NCI-H82 treated with DMSO at 0.1 percent for 48 hours (cell line): ENCODE data around the gene MLANA.

Experiments
- DNase-seq: peaks from one replicate; lab custom pipeline; 2025; ENCODE audit not compliant: unreplicated experiment; lab: John Stamatoyannopoulos, UW

The MLANA gene, protein sequence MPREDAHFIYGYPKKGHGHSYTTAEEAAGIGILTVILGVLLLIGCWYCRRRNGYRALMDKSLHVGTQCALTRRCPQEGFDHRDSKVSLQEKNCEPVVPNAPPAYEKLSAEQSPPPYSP

DNA sequence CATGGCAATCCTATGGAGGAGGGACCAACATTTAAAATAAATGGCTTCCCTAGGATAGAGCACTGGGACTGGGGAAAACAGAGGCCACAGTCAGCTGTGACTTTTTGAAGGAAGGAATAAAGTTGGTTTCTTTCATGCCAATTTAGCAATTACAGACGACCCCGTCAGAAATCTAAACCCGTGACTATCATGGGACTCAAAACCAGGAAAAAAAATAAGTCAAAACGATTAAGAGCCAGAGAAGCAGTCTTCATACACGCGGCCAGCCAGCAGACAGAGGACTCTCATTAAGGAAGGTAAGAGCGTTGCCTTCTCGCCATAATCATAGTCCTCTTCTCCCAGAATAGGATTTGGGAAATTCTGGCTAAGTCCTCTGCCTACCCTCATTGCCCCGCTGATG, at the start of gene MLANA:
TSS of gene MLANA (plus strand) at position 249 of the 400 bp plus-strand sequence. CDS start 1,586 bp downstream, outside the sequence.
- no peak for DNase-seq

DNA sequence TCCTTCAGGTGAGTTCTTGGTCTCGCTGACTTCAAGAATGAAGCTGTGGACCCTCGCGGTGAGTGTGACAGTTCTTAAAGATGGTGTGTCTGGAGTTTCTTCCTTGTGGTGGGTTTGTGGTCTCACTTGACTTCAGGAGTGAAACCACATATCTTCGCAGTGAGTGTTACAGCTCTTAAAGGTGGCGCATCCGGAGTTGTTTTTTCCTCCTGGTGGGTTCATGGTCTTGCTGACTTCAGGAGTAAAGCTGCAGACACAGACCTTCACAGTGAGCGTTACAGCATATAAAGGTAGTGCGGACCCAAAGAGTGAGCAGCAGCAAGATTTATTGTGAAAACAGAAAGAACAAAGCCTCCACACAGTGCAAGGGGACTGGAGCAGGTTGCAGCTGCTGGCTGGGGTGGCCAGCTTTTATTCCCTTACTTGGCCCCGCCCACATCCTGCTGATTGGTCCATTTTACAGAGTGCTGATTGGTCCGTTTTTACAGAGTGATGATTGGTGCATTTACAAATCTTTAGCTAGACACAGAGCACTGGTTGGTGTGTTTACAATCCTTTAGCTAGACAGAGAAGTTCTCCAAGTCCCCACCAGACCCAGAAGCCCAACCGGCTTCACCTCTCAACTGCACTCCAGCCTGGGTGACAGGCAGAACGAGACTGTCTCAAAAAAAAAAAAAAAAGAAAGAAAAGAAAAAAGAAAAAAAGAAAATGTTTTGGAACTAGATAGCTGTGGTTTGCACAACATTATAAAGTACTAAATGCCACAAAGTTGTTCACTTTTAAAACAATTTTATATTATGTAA, 48.7 kb upstream of the MLANA start:
- no peak for DNase-seq

DNA sequence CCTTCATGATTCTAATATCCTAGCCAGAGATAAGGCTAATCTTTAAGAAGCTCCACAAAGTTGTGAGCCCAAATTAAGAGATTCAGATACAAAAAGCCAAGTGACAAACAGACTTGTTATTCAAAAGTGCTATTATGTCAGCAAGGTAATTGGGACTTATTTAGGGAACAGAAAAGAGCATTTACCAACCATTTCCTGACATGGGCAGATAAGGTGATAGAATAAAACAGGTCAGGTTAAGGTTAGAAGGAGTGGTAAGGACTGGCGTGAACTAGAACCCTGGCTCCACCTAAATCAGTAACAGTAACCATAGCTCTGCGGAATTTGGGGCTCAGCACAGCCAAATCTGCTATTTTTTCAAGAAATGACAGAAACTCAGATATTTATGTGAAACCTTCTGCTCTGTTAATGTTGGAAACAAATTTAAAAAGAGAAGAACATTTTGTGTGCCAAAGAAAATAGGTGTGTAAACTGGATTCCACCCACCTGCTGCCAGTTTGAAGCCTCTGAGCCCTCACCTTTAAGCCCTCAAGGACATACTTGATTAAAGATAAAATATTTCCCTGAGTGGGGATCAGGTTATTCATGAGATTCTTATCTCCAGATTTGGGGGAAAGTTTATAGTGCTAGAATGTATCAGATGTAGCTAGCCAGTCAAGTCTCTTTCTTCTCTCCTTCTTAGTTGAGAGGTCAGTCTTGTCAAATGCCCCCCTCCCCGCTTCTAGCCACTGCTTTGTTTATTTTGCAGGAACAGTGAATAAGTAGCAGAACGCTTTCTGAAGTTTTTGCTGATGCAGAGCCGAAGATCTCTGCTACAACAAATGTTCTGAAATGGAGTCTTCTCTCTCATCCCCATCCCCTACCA, 47.5 kb upstream of the MLANA start:
- no peak for DNase-seq

DNA sequence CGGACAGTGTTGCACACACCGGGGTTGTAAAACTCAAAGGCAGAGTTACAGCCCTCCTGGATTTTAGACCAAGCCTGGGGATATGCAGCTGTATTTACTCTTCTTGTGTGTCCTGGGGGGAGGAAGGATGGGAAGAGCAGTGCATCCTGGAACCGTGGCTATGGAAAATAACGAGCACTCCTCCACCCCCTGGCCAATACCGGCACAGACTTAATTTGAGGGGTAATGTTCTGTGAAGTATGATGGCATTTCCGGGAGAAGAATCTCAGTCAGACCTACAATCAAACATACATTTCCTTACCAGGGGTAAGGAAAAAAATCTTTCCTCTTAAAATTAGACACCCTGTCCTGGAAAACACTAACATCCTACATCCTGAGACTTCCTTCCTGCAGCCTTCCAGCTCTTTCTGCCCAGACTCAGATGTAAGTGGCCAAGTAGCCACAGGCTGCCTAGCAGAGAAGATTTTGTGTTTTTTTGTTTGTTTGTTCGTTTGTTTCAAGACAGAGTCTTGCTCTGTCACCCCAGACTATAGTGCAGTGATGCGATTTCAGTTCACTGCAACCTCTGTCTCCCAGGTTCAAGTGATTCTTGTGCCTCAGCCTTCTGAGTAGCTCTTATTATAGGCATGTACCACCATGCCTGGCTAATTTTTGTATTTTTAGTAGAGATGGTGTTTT, 46.8 kb upstream of the MLANA start:
- DNase-seq: no peak

DNA sequence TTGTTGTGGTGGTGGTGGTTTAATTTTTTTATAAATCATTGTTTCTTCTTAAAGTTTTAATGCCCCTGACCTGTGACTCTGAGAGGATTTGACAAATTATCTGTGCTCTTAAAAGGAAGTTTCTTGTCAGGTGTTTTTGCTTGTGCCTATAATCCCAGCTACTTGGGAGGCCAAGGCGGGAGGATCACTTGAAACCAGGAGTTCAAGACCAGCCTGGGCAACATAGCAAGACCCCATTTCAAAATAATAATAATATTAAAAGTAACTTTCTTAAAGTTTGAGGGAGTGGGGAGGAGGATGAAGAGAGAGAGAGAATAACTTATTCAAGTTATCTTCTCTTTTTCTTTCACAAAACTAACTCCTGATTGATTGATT, 45.5 kb upstream of the MLANA start:
- no peak for DNase-seq

DNA sequence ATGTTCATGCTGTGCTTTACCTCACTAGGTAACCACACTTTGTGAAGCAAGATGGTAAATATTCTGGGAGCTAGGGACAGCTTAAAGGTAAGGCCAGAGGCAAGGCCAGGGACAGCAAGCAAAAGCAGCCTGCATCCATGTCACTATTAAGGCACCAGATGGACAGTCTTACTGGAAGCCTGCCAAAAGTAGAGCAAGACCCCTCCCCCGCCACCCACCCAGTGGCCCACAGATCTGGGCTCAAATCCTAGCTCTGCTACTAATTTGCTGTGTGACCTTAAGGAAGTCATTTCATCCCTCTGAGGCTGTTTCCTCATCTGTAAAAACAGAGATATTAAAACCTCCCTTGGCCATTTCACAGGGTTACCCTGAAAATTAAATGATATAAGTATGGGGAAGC, 44.6 kb upstream of the MLANA start:
- peak; percentile 64 for DNase-seq

DNA sequence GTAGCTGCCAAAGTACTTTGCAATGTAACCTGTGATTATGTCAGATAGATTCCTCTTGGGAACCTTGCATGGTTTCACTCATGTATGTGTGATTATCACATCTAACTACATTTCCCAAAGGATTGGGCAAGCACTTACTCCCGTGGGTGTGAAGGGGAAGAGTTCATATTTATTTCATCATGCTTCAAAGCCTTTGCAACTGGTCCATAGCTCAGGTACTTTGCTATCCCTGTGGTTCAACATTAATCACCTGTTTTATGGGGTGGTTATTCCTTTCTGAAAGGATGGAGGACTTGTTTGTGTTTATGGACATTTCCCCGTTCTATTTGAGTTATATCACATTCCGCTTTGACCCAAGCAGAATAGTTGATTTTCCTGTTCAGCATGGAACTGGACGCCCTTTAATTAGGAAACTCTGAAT, 44.2 kb upstream of the MLANA start:
- no peak for DNase-seq

DNA sequence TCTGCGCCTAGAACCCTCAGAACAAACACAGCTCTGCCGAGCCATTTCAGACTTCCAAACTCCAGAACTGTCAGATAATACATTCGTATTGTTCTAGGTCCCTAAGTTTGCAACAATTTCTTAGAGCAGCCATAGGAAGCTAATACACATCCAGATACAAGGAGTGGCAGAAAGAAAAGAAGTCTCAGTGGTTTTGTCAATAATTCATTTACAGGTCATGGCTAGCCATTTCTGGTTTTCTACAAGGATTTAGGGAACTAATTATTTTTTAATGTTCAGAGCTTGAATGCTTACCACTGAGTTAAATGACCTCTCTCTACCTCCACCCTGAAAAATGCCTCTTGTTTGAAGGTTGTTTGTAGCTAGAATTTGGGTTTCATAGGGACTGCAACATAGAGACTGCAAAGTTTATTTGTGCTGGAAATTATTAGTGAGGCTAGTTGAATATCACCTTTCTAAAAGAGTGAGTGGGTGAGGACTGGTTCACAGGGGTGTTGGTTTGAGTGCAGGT, 42.3 kb upstream of the MLANA start:
- no peak for DNase-seq

DNA sequence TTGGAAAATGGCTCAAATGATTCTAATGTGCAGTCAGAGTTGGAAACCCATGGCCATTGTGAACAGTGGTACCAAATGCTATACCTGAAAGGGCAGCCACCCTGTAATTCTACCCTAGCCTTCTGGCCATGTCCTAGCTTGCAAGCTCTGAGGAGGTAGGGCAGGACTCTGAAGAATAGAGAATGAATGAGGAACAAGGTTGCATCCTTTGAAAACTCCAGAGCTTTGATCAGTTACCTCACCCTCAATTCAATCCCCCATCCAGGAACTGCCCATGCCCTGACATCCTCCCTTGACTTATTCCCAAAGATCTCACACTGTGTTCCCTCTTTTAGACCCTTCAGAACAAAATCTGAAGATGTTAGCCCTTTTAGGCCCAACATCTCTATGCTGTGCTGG, 40.0 kb upstream of the MLANA start:
- no peak for DNase-seq

DNA sequence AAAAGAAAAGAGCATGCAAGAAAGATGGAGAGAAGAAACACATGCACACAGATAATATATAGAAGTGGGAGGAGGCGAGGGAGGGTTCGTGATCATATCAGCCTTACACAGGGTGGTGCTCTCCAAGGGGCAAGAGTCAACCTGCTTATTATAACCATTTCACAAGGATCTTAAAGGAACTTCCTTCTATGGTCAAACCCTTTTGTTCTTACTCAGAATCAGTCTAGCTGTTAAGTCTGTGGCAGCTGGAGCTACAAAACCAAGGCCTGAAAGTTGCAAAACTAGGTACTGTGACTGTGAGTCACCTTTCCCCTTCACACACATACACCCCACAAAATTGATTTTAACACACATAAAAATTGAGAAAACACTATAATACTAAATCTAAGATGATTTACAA, 39.2 kb upstream of the MLANA start:
- no peak for DNase-seq

DNA sequence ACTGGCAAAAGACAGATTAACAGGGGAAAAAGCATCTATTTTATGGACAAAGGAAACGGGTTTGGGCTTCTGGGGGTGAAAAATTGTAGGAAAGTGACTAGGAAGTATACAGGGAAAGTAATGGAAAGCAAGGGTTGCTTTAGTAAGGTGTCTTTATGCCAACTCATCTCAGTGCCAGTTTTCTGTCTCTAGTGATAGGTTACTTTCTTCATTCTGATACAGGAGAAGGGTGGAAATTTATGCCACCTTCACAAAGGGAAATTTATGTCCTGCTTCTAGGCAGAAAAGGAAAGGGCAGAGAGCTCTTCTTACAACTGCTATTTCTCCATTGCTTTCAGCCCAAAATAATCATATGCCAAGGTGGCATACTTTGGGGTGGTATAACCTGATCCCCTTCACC, 37.7 kb upstream of the MLANA start:
- DNase-seq: no peak

DNA sequence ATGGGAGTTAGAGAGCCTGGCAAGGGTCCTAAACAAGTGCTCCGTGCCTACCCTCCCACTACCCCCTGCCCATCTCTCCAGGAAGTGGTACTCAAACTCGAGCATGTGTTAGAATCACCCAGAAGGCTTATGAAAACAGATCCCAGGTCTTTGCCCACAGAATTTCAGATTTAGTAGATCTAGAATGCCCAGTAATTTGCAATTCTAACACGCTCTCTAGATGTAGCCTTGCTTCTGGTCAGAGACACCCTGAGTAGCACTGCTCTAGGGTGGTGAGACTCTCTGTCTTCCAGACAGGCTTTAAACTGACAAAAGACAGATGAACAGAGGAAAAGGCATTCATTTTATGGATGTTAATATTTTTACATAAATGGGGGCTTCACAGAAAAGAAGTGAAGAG, 37.1 kb upstream of the MLANA start:
- no peak for DNase-seq

DNA sequence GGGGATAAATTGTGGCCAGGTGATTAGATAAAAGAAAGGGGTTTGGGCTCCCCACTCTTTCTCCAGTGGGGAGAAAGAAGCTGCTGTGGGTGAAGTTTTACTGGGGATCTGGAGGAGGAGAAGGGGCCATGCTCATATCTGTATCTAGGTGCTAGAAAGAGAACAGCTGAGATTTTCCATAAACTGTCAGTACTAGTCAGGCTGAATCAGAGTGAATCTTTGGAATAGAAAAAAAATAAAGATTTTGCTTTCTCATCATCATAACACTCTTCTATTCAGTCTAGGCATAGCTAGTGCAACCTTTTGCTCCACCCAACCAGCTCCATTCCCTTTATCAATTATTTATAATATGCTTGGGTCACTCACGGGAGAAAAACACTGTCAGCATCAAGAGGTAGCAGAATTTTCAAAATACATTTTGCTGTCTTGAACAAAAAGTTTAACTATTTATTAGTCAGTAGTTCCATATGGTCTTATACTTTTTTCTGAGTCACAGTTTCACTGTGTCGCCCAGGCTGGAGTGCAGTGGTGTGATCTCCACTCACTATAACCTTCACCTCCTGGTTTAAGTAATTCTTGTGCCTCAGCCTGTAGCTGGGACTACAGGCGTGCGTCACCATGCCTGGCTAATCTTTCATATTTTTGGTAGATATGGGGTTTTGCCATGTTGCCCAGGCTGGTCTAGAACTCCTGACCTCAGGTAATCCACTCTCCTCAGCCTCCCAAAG, 36.5 kb upstream of the MLANA start:
- DNase-seq: no peak

DNA sequence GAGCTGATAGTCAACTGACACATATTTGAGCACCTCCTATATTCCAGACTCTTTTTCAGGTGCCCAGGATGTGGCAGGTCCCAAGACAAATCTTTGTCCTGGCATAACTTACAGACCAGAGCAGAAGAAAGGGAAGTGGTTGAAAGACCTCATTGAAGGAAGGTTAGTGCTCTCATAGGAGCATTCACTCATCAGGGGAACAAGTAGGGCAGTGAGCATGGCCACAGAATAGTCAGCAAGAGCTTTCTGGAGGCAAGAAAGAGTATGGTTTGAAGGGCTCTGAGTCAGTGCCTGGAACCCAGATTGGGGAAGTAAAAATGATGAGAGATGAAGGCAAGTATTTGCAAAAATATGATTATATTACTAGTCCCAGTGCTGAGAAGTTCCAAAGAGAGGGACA, 32.8 kb upstream of the MLANA start:
- no peak for DNase-seq

DNA sequence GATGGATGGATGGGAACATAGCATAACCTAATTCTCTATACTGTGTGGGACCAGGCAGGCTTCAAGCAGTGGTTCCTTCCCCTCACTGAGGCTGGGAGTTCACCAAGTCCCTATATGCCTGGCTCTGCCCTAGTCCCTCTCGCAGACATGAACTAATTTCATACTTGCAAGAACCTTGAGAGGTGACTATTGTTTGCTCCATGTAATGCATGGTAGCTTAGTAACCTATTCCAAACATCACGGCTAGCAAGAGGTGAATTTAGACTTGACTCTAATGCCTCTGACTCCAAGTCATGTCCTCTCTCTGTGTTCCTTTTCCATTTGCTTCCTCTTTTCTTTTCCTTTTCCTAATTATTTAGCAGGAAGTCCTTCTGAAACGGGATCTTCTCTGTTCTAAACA, 31.9 kb upstream of the MLANA start:
- no peak for DNase-seq

DNA sequence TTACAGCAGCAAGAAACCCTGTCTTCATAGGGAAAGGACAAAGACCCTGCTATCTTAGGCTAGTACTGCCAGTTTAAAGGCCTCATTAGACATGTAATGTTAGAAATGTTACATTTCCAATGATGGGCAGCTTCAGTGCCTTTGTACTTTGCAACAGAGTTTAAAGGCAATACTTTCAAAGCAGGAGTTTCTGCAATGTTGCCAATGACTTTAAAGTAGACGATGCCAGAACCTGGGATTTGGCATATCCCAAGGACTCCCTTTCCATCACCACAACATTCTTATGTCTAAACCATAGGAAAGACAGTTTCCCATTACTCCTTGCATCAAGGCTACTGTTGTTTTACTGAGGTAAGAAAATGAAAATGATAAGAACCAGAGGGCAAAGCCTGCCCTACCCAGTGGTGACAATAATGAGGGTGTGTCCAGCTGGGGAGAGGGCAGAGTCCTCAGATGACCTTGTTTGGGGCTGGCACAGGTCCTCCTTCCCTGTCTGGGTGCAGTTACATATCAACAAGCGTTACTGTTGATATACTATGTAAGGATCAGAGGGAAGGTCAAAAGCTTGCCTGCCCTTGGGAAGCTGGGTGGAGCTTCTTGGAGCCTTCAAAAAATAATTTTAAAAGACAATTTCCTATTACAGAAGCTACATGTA, 27.5 kb upstream of the MLANA start:
- no peak for DNase-seq

DNA sequence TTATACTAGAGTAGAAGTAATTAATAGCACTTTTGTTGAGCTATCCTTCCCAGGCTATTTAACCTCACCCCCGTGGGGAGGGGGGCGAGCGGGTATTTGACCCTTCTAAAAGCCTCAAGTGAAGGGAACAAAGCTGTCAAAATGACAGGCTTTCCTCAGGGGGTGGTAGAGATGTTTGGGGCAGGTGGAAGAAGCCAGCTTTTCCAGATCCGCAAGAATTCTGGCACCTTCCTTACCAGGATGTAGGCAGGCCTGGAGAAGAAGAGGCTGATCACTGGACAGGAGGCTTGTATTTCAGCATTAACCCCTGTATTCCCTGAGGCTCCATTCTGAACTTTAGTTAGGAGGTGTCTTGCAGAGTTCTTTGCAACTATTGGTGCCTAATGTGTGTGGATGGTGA, 26.2 kb upstream of the MLANA start:
- DNase-seq: no peak

DNA sequence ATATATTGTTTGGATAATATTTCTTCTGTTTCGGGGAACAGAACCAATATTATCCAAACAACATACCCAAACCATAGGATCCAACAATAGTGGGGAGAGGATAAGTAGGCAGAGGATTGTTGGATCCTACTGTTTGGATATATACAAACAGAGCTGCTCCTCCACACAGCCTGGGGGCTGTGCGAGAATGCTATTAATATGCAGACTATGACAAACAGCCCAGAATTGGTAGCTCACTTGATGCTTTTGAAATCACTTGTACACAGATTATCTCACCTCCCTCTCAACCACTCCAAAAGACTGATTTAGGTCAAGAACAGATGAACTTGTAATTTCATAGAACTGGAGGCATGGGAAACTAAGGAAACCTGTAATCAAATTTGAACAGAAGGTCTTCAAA, 24.4 kb upstream of the MLANA start:
- no peak for DNase-seq

DNA sequence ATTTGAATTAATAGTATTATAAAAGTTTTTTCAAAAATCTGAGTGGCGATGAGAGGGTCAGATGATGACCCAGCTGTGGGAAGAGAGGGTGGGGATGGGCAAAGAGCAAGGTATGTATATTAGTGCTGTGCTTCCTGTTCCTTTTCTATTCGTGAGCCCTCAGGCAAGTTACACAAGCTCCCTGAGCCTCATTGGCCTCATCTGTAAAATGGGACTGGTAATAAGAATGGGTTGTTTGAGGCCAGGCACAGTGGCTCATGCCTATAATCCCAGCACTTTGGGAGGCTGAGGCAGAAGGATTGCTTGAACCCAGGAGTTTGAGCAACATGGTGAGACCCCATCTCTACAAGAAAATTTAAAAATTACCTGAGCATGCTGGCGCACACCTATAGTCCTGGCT, 24.0 kb upstream of the MLANA start:
- DNase-seq: no peak

DNA sequence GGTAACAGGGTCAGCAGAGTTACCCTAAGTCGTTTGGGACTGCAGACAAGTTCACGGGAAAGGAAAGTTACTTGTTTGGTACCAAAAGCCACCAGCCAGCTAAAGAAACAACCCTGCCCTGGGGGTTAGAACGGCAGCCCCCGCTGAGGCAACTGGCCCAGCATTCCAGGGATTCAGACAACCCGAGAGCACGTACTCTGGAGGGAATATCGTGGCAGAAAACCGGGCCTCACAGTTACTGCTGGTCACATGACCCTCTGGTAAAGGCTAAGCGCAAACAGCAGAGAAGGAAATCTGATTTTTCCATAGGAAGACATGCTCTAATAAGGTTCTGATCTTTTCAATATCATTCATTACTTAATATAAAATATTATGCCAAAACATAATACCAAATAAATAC, 22.5 kb upstream of the MLANA start:
- no peak for DNase-seq
